Measurements from ENCODE around the gene SHOC2.

DNA sequence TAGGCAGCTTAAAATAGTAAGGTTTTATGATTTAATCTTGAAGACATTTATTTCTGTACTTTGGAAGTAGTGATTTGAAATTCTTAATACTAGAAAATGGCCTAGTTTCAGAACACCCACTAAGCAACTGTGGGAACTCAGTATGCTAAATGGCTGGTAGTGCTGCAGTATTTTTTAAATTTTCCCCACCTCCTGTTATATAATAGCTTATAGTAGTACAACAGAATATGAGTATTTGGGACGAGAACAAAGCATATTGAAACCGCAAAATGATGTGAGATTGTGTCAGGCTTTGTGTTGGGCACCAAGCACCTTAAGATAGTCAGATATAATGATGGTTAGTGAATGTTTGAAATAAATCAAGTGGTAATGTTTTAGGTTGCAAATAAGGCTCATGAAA lies 8.1 kb downstream of the SHOC2 start:
- TF ChIP-seq, protein P1, sequence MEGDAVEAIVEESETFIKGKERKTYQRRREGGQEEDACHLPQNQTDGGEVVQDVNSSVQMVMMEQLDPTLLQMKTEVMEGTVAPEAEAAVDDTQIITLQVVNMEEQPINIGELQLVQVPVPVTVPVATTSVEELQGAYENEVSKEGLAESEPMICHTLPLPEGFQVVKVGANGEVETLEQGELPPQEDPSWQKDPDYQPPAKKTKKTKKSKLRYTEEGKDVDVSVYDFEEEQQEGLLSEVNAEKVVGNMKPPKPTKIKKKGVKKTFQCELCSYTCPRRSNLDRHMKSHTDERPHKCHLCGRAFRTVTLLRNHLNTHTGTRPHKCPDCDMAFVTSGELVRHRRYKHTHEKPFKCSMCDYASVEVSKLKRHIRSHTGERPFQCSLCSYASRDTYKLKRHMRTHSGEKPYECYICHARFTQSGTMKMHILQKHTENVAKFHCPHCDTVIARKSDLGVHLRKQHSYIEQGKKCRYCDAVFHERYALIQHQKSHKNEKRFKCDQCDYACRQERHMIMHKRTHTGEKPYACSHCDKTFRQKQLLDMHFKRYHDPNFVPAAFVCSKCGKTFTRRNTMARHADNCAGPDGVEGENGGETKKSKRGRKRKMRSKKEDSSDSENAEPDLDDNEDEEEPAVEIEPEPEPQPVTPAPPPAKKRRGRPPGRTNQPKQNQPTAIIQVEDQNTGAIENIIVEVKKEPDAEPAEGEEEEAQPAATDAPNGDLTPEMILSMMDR (IDR thresholded peaks at IDR 0.05): no peak
- TF ChIP-seq POLR2A (IDR thresholded peaks at IDR 0.05): no peak

Measured in Peyer's patch (tissue), 4 donors.